NCI-H2227 treated with DMSO at 0.1 percent for 48 hours (cell line): ENCODE results near the gene TMC2.
"Not testable (repeated sequence)": the region's sequence is repeated elsewhere in the genome, so short reads cannot be mapped to it uniquely, and the experiment has no call there.

ENCODE experiments used
- DNase-seq: peaks from one replicate; lab custom pipeline; 2025; lab: John Stamatoyannopoulos, UW

The TMC2 gene

DNA sequence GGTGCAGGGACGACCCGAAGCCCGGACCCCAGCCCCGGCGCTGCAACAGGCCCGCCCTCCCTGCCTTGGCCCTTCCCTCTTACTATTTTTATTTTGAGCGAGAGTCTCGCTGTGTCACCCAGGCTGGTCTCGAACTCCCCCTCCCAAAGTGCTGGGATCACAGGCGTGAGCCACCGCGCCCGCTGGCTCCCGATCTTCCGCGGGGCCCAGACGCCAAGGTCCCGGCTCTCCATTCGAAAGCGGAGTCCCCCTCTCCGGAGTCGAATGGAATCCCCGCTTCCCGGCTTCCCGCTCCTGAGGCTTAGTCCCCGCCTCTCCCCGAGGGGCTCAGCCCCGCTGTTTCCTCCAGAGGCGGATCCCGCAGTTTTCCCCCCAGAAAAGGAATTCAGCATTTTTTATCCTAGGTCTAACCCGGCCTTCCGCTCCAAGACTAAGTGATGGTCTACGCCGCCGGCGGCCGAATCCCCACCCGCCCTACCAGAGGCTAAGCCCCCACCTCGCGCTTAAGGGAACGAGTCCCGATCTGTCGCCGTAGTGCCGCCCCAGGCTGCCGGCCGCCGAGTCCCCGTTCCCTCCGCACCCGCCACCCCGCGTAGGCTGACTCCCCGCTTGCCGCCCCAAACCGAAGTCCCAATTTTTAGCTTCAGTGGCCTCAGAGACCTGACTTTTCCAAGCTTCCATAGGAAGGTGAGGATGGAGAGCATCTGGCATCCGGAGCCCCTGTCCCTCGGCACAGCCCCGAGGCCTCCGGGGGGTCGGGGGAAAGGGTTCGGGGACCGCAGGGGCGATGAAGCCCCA is 11.5 kb upstream of the TMC2 start:
- peak; percentile 63 for DNase-seq

- DNase-seq: not testable (repeated sequence)
Measured at GRCh38 chr20:2526218-2526583, 10.2 kb upstream of the TMC2 start.

DNA sequence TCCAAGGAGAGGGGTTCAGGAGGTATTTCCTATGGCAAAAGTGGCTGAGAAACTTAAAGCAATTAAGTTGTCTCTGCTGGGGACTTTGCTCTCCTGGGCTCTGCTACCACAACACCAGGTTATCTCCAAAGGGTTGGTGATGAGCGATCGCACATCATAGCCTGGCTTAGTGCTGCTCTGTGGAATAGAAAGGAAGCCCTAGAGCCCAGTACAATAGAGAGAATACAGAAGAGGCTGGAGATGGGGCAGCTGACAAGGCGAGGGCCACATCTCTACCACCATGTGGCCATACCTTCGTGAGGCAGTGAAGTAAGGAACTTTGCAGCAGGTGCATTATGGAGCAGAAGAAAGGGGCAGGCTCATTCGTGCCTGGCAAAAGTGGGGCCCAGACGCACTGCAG is 8.6 kb upstream of the TMC2 start:
- no peak for DNase-seq

- DNase-seq: no peak
Measured at GRCh38 chr20:2528671-2529271, 7.6 kb upstream of the TMC2 start.

DNA sequence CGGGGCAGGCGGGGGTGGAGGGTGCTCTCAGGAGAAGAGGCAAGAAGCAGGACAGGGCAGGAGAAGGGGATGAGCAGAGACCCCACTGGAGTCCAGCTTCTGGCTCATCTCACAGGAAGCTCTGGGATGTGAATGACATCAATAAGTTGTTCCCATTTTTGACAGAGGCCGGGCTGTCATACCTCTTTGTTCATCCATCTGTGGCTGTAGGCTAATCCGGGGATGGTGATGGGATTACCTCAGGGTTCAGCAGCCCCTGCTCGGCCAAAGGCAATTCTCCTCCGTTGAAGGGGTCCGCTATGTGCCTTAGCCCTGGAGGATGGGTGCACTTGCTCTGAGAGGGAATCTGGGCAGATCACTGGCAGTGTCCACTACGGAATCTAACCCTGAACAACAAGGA is 3.3 kb upstream of the TMC2 start:
- DNase-seq: no peak

GRCh38 chr20:2535711-2536559 is 438 bp upstream of the TMC2 start:
- no peak for DNase-seq

- DNase-seq: no peak
Measured at GRCh38 chr20:2537101-2537500, 728 bp downstream of the TMC2 start.

GRCh38 chr20:2538356-2538755 is 2.0 kb downstream of the TMC2 start:
- DNase-seq: no peak

DNA sequence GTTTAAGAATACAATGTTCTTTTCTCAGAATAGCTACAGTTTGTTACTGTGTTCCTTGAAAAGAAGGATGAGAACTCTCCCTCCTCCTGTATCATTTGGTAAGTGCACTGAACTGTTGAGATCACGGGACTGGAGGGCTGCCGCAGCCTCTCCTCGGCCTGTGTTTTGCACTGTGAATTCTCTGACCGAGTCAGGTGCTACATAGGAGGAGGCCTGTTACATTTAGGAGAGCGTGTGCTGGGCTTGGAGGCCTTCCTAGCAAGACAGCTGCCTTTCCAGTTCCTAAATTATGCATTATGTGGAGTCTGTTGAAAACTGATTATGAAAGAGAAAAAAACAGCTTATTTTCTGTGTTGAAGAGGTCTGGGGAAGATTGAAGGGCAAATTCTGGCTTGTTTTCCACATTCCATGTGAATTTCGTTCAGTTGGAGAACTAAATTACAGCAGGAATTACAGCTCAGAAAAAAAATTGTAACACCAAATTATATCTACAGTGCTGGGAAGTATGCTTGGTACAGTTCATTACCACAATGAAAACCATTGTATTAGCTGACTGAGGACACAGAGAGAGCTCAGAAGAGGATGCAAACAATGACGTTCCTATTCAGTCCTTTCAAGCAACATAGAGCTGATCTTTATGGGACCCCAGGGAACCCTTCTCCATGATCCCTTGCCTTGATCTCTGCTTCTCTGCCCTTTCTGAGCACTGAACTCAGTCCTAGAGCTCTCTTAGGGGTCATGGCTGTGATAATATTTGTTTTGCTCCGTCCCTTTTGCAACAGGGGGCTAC is 2.8 kb downstream of the TMC2 start:
- no peak for DNase-seq

DNA sequence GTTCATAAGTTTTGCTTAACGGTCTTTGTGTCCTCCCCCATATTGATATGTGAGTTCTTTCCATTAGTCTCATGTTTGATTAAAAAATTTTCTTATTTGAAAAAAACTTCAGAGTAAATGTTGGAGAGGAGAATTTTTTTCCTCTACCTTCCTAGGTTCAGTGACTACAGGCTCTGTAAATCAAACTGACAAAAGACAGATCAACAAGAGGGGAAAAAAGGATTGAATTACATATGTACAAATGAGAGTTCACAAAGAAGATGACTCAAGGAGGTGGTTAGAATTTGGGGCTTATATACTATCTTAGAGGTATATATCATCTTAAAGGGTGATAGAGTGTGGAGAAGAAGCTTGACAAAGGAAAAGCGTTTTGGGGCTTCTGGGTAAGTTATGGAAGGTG is 5.6 kb downstream of the TMC2 start:
- no peak for DNase-seq

GRCh38 chr20:2542361-2542760 is 6.0 kb downstream of the TMC2 start:
- no peak for DNase-seq

DNA sequence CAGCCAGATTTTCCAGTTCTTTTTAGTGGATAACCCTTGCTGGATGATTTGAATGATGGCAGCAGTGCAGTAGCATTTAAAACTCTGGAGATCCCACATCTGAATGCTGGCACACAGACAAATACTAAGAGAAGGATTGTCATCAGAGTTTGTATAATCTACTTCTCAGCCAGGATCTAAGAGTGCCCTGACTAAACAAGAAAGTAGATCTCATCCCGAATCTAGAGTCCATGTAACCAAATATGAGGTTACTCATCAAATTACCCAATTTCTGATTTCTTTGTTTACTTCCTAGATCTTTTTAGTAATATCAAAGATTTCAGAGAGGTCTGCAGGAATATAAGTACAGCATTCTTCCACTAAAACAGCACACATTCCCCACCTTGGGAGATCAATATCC is 7.8 kb downstream of the TMC2 start:
- DNase-seq: no peak

DNA sequence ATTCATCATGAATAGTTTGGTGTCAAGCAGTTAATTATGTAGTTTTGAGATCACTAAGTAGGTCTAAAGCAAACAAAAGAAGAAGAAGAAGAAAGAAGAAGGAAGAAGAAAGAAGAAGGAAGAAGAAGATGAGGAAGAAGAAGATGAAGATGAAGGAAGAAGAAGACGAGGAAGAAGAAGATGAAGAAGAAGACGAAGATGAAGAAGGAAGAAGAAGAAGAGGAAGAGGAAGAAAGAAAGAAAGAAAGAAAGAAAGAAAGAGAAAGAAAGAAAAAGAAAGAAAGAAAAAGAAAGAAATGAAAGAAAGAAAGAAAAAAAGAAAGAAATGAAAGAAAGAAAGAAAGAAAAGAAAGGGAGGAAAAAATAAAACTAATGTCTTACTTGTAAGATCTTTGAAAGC is 9.2 kb downstream of the TMC2 start:
- no peak for DNase-seq

DNA sequence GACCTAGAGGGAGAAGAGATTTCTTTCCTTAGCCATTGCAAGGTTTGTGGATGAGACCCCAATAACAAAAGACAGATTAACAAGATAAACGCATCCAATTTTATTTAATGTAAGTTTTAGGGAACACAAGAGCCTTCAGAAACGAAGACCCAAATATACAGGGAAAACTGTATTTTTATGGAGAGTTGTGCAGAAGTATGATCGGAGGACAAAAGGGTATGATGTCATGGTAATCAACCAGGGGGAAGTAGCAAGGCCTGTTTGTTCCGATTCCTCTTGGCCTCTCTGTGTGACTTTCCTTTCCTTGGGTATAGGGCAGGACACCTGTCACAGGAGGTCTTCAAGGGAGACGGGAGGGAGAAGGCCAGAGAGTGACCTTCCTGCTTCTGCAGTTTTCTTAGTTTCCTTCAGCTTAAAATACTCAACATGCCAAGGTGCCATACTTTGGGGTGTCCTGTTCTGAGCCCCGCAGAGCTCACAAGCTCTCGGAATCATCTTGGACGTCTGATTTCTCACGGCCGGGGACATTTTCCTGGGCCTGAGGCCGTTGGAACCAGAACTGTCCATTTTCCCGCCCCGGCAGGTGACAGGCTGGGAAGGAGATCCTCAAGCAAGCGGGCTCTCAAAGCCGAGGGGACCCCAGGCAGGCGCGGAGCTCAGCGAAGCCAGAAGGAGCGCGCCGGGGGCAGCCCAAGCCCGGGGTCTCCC is 21.7 kb downstream of the TMC2 start:
- DNase-seq: no peak

DNA sequence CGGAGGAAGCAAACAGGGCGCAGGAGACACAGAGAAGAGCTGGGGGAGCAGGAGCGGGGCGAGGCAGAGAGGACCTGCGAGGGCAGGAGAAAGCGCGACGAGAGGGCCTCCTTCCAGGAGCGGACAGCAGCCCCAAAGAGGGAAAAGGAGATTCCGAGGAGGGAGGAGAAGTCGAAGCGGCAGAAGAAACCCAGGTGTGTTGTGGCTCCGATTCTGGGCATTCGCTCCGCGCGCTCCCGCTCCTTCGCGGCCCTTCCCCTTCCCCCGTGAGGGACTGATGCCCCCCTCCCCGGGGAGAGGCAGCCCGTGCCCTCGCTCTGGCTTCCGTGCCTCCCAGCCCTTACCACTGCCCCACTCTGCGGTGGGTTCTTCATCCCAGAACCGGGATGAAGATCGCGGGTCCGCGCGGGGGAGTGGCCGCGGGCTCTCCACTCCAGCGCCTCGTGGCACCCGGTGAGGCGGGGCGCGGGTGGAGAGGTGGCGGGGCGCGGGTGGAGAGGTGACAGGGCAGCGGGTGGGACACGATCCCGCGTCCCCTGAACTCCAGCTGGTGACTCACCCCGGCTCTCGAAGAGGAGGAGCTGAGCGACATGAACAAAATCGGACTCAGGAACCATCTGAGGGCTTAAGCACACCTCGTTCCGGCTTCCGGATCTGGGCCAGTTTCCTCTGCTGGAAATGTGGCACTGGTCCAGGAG is 22.4 kb downstream of the TMC2 start:
- DNase-seq: no peak

- no peak for DNase-seq
Measured at GRCh38 chr20:2559279-2559626, 22.9 kb downstream of the TMC2 start.

- DNase-seq: no peak
Measured at GRCh38 chr20:2559651-2560050, 23.3 kb downstream of the TMC2 start.

DNA sequence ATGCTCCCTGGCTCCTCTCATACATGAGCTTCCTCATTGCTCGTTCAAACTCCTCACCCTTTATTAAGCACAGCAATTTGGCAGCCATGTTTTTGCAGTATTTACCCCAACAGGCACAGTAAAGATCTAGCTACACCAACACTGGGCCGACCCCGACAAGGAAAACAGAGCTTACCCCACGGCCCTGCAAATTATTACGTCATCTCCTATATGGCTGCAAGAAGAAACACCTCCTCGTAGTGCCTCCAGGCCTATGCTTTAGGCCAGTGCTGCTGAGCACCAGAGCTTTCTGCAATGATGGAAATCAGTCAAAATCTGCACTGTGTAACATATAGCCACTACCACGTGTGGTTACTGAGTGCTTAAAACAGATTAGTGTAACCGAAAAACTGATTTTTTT is 26.7 kb downstream of the TMC2 start:
- DNase-seq: no peak

DNA sequence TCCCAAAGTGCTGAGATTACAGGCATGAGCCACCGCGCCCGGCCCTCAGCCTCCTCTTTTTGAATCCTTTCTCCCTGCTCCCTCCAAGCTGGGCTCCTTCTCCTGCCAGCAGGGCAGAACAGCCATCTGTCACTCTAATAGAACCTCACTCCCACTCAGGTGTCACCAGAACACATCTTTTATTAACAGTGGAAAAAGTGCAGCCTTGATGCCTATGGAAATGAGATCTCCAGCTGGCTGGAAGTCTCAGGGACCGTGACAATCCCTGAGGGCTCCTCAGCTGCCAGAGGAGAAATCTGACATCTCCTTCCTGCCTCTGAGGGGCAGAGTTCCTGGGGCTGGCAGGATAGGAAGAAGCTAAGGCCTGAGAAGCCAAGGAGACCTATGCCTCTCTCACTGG is 28.0 kb downstream of the TMC2 start:
- no peak for DNase-seq

GRCh38 chr20:2575682-2576081 is 39.3 kb downstream of the TMC2 start:
- DNase-seq: no peak

DNA sequence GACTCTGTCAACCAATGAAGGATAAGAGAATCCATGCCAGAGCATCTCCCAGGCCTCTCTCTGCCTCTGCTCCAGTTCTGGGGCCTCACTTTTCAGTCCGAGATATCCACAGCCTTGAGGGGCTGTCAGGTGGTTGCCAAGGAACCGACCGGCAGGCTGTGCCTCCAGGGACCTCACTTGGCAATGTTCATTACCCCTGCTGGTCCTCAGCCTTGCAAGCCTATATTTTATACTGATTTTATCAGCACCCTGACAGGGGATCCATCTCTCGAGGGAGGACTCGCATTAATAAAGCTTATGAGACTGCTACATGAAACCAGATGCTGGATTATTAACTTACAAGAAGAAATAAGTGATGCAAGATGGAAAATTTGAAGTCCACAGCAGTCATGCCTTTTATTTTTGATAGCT is 39.9 kb downstream of the TMC2 start:
- DNase-seq: no peak
